ENCODE measurements around the gene PPP2R2B. TPM values are rescaled to one million over a fixed set of nuclear protein-coding genes. Genes with fewer than 3 reads are reported as not detected.
A peak's percentile ranks its signal among the peaks of the same experiment; 100 is the strongest.

PPP2R2B gene
- 1.6 TPM in 1 of 2 replicates, not detected in the other for total RNA-seq (ENCODE audit: low replicate concordance)

DNA sequence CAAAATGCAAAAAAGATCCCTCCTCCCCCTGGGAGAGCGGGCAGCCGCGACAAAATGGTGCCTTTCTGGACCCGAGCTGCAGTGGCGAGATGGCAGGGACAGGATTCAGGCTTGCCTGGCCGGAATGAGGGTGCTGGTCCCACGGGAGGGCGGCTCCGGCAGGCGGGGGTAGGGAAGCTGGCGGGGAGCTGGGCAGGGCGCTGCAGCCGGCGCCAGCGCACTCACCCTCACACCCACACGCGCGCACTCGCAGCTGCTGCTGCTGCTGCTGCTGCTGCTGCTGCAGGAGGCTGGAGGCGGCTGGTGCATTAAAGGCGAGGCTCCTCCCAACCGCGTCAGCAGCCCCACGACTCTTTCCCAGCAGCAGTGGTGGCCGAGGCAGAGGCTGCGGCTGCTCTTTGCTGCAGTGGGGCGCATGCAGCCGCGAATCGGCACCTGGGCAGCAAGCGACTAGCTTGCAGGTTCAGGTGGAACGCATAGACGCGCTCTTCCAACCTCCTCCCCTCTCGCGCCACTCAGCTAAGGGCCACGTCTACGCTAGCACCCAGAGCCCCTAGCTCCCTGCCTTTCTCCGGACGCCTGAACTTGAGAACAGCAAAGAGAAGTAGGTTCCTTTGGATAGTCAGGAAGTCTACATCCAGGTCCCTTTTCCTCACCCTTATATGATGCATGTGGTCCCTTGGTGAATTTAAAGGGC is at the start of gene PPP2R2B:
PPP2R2B (minus strand) TSS at position 282 of the 697 bp plus-strand sequence.
- TF ChIP-seq, protein P1, sequence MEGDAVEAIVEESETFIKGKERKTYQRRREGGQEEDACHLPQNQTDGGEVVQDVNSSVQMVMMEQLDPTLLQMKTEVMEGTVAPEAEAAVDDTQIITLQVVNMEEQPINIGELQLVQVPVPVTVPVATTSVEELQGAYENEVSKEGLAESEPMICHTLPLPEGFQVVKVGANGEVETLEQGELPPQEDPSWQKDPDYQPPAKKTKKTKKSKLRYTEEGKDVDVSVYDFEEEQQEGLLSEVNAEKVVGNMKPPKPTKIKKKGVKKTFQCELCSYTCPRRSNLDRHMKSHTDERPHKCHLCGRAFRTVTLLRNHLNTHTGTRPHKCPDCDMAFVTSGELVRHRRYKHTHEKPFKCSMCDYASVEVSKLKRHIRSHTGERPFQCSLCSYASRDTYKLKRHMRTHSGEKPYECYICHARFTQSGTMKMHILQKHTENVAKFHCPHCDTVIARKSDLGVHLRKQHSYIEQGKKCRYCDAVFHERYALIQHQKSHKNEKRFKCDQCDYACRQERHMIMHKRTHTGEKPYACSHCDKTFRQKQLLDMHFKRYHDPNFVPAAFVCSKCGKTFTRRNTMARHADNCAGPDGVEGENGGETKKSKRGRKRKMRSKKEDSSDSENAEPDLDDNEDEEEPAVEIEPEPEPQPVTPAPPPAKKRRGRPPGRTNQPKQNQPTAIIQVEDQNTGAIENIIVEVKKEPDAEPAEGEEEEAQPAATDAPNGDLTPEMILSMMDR (IDR thresholded peaks at IDR 0.05; ENCODE audit: insufficient read depth, low read length) = no peak
- DNase-seq (ENCODE audit: low read depth) = peak; percentile 11
- peak within 1 kb of the TSS; percentile 56 for H3K4me3 ChIP-seq (ENCODE audit: low read depth, low read length)

DNA sequence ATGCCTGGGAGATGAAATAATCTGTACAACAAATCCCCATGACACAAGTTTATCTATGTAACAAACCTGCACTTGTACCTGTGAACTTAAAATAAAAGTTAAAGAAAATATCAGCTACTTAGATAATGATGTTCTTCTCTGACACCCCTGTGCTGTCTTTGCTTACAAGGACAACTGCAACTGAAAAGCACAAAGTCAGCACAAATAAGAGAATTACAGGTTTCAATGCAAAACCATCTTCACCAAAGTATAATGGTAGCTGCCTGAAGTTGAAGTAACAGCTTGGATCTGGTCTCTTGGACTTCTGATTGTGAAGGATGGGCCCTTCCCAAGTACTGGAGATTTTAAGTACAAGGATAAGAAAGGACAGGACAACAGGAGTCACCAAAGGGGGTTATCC is 45.6 kb upstream of the PPP2R2B start:
- TF ChIP-seq, protein P1 (IDR thresholded peaks at IDR 0.05; ENCODE audit: insufficient read depth, low read length) = no peak
- no peak overlapping the region for H3K4me3 ChIP-seq (ENCODE audit: low read depth, low read length)
- no peak for DNase-seq (ENCODE audit: low read depth)

DNA sequence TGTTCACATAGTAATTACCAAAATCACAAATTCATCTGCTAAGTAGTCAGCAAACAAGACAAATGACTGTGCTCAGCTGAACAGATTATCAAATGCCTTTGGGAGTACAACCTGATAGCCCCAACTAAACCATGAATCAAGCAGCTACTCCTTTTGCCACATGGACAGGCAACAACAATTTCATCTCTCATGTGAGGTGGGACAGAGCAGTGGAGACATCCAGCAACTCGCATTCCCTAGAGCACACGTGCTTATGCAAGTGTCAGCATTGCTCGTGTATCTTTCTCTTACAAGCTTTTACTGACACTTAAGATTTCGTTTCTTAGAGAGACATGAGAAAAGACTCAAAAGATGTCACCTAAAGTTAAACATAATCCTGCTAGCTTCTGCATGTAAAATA is 42.7 kb upstream of the PPP2R2B start:
- DNase-seq (ENCODE audit: low read depth) = no peak
- TF ChIP-seq, protein P1 (IDR thresholded peaks at IDR 0.05; ENCODE audit: insufficient read depth, low read length) = no peak
- H3K4me3 ChIP-seq (ENCODE audit: low read depth, low read length) = no peak overlapping the region

DNA sequence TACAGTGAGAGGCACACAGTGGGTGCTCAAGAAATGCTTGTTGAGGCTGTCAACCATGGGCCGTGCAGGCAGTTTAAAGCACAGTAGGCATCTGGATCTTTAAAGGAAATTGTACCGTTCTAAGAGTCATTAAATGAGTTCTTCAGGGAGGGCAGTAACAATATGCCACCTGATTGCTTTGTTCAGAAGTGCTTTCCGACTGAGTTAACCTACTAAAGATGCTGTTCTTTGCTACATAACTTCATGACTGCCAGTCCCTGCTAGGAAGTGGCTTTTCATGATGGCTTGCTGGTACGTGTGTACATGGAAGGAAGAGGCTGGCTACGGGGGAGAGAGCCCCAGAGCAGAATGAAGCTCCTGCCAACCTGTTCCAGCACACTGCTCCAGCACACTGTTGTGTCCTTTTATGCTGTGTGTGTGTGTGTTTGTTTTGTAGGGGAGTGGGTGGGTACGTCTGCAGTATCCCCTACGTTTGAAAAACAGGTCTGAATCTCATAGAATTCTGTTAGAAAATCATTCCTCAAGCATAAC is 41.9 kb upstream of the PPP2R2B start:
- no peak overlapping the region for H3K4me3 ChIP-seq (ENCODE audit: low read depth, low read length)
- no peak for DNase-seq (ENCODE audit: low read depth)
- TF ChIP-seq, protein P1 (IDR thresholded peaks at IDR 0.05; ENCODE audit: insufficient read depth, low read length) = no peak

DNA sequence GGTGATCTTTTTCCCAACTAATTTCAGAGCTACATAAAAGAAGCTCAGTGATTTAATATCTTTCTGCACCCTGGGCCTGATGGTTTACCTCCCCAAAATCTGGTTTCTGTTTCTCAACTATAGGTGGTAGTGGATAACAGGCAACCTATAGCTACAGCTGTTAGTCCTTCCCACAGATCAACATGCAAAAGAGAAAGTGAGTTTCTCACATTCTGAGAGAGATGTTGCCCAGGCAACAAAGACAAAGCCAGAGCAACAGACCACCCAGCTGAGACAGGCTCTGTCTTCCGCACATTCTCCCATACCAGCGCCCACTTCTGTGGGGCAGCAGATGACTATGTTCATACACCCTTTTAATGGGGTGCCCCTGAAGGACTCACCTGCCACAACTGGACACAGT is 40.7 kb upstream of the PPP2R2B start:
- no peak for DNase-seq (ENCODE audit: low read depth)
- H3K4me3 ChIP-seq (ENCODE audit: low read depth, low read length) = no peak overlapping the region
- TF ChIP-seq, protein P1 (IDR thresholded peaks at IDR 0.05; ENCODE audit: insufficient read depth, low read length) = no peak

DNA sequence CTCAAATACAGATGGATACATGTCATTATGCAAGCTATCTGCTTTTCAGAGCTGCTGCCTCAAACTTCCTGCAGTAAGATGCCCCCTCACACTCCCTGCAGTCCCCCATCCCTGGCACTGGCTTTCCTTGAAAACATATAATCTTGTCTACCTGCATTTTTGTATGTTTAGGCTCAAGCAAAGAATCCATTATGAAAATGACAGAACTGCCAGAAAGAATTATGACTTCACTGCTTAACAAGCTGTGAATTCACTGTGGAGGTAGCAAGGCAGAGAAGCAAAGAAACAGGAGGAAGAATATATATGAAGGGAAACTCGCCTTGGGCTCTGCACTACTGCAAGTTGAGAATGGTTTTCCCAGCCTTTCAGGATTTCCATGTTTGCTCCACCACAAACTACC is 39.4 kb upstream of the PPP2R2B start:
- TF ChIP-seq, protein P1 (IDR thresholded peaks at IDR 0.05; ENCODE audit: insufficient read depth, low read length) = no peak
- no peak for DNase-seq (ENCODE audit: low read depth)
- H3K4me3 ChIP-seq (ENCODE audit: low read depth, low read length) = no peak overlapping the region
